GM19438 (cell line): ENCODE measurements around the gene CEP170B.

Source experiments
- ATAC-seq: cut with Tn5 transposase; IDR thresholded peaks from one replicate; pipeline ENCODE4 v1.9.1; 2021; ENCODE audit warnings: low read depth; ENCODE audit not compliant: unreplicated experiment

The CEP170B gene

DNA sequence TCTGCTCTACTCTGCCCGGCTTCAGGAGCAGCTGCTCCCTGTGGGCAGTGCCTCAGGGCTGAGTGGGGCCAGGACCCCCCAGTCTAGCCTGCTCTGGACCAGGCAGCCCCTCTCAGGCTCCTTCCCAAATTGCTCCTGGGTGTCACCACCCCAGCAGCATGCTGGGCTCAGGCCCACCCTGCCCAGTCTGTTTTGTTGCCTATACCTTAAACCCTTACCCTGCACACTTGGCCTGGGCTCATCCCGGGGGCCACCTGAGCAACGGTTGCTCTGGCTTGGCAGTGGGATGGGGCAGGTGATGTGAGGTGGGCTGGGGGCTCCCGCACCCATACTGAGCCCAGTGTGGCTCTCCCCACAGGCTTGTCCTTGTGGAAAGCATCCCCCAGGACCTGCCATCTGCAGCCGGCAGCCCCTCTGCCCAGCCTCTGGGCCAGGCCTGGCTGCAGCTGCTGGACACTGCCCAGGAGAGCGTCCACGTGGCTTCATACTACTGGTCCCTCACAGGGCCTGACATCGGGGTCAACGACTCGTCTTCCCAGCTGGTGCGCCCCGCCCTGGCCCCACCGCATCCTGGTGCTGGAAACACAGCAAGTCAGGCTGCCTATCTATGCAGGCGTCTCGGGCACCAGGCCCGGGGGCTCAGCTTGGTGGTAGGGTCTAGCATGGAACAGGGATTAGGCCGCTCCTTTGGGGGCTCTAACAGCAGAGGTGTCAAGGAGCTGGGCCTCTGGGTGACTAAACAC lies 63.5 kb downstream of the CEP170B start:
- no peak for ATAC-seq

DNA sequence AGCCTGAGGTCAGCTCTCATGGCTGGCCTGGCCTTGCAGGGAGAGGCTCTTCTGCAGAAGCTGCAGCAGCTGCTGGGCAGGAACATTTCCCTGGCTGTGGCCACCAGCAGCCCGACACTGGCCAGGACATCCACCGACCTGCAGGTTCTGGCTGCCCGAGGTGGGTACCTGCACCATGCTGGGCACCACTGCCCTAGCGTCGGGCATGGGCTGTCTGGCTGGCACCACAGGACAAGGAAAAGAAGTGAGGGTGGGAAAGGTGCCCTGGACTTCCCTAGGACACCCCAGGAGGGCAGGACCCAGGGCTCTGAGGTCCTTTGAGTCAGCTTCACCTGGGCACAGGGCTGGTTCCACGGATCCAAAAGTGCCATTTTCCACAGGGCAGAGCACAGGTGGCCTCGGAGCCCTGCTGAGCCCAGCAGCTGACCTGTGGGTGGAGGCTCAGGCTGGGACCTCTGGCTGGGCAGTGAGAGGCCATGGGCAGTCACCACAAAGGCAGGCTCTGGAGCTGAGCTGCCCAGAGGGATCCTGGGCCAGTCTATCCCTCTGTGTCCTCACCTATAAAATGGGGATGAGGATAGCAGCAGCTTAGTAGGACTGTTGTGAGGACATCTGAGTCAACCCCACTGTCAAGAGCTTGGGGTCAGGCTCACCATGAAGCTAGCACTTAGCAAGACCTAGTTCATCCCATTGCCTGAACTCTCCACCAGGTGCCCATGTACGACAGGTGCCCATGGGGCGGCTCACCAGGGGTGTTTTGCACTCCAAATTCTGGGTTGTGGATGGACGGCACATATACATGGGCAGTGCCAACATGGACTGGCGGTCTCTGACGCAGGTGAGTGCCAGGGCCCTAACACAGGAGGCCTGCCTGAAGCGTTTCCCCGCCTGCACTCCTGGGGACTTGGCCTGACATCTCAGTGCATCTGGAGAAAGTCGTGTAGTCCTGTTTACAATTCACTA lies 64.5 kb downstream of the CEP170B start:
- ATAC-seq = no peak

DNA sequence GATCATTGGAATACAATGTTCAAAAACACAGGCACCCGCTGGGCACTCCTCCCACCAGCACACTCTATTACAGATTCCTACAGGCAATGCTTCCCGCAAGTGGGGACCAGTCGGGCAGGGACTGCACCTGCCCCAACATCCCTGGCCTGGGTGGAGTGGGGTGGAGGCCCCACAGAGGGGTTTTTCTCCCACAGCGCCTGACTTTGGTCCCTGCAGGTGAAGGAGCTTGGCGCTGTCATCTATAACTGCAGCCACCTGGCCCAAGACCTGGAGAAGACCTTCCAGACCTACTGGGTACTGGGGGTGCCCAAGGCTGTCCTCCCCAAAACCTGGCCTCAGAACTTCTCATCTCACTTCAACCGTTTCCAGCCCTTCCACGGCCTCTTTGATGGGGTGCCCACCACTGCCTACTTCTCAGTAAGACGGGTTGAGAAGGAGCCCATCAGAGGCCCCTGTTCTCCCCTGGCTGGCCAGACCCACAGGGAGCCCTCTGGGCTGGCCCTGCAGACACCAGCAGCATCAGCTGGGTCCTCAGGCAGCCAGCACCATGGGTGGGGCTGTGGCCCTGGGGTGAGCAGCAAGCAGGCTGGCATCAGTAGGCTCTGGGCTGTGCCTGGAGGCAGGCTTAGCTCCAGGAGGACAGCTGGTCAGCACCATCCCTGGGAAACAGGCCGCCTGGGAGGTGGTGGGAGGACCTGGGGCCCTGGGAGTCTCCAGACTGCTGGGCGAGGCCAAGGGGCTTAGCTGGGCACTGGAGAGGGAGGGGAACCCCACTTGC lies 65.6 kb downstream of the CEP170B start:
- no peak for ATAC-seq

DNA sequence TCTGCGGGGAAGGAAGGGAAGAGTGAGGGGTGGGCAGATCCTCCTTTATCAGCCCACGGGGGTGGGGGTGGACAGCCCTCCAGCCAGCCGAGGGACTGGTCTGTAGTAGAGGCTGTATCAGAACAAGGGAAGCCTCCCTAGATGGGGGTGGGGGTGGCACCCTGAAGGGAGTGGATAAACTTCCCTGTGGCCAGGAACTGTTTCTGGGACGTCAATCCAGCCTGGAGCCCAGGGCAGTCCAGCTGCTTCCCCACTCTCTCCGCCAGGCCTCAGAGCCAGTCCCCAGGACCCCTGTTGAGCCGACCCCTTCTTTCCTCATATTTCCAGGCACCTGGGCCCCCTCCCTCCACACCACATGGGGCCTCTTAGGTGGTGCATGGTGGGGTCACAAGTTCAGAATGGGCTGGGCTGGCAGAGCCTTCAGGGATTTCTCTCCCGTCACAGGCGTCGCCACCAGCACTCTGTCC lies 66.3 kb downstream of the CEP170B start:
- no peak for ATAC-seq

DNA sequence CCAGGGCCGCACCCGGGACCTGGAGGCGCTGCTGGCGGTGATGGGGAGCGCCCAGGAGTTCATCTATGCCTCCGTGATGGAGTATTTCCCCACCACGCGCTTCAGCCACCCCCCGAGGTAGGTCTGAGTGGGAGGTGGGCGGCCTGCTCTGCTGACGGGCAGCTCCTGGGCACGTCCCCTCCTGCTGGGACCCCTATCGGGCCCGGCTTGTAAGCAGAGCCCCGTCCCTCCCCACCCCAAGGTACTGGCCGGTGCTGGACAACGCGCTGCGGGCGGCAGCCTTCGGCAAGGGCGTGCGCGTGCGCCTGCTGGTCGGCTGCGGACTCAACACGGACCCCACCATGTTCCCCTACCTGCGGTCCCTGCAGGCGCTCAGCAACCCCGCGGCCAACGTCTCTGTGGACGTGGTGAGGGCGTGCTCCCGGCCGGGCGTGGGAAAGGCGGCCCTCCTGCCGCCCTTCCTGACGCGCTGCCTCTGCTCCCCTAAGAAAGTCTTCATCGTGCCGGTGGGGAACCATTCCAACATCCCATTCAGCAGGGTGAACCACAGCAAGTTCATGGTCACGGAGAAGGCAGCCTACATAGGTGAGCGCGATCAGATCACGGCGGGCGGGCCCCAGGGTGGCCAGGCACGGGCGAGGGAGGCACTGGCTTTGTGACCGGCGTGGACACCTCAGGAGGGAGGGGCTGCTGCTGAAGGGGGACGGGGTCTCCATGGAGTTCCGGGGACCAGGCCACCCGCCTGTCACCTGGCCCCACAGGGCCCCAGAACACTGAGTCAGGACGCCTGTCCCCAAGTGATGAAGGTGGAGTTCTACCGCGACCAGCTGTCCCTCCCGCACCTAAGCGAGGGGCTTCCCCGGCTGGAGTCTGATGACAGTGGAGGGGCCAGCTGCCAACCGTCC lies 67.0 kb downstream of the CEP170B start:
- ATAC-seq = no peak

DNA sequence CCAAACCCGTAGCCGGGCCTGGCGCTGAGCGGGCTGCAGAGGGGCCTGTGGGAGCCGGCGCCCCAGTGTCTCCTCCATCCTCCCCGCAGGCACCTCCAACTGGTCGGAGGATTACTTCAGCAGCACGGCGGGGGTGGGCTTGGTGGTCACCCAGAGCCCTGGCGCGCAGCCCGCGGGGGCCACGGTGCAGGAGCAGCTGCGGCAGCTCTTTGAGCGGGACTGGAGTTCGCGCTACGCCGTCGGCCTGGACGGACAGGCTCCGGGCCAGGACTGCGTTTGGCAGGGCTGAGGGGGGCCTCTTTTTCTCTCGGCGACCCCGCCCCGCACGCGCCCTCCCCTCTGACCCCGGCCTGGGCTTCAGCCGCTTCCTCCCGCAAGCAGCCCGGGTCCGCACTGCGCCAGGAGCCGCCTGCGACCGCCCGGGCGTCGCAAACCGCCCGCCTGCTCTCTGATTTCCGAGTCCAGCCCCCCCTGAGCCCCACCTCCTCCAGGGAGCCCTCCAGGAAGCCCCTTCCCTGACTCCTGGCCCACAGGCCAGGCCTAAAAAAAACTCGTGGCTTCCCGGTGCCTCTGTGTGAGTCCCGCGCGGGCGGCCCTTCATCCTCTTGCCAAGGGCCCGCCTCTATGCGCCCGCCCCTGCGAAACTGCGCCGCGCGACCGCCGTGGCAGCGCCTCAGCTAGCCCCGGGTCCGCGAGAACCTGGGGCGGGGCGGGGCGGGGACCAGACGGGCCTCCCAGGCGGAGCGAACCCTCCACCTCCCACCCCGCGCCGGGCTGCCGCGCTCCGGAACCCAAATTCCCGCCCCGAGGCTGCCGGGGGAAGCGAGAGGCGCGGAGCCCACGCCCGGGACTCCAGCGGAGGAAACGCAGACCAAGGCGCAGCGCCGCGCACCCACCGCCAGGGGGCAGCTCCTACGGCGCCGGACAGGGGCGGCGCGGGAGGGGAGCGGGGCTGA lies 67.9 kb downstream of the CEP170B start:
- ATAC-seq = no peak

DNA sequence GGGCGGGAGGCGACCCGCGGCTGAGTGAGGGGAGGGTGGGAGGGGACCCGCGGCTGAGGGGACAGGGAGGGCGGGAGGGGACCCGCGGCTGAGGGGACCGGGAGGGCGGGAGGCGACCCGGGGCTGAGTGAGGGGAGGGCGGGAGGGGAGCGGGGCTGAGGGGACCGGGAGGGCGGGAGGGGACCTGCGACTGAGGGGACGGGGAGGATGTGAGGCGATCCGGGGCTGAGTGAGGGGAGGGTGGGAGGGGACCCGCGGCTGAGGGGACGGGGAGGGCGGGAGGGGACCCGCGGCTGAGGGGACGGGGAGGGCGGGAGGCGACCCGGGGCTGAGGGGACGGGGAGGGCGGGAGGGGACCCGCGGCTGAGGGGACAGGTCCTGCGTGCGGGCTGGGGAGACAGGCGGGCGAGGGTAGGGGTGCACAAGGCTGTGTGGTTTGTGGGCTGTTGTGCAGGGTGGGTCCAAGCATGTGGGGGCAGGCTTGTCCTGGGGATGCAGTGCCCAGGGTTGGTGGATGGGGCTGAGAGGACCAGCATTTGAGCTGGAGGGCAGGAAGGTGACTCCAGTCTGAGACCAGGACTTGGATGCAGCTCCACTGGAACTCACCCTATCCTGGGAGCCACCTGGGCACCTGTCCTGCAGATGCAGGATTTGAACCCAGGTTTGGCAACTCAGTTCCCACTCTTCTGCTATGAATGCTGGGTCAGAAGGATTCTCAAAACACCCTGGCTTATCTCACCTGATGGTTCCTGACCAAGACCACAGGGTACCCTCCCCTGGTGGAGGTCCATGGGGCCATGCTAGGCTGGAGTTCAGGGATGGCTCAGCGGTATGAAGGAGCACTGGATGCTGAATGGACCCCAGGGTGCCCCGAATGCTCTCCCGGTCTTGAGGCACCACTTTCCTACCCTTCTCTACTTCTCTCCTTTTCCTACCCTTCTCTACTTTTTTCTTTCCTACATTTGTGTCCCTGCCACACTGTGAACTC lies 69.0 kb downstream of the CEP170B start:
- ATAC-seq = no peak

DNA sequence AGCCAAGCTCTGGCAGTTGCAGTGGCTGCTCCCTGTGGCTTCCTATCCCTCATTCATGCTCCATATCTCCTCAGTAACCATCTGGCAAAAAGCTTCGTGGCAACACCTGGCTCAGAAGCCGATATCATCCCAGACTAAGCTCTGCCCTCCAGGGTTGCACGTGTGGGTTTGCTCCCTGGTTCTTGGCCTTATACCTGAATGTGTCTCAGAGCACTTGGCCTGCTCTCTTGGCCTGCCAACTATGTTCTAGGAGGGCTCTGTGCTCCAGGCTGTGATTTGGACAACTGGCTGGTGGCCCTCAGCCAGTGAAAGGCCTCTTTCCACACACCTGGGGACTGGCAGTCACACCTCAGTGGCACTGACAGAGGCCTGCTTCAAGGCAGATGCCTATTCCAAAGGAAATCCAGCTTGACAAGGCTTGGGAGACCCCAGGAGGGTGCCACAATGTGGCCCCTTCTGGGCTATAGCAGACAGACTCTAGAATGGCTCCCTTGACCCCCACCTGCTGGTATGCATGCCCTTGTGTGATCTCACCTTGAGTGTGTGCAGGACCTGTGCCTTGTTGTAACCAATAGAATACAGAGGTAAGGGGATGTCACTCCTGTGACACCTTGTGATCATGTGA lies 70.1 kb downstream of the CEP170B start:
- ATAC-seq = no peak

DNA sequence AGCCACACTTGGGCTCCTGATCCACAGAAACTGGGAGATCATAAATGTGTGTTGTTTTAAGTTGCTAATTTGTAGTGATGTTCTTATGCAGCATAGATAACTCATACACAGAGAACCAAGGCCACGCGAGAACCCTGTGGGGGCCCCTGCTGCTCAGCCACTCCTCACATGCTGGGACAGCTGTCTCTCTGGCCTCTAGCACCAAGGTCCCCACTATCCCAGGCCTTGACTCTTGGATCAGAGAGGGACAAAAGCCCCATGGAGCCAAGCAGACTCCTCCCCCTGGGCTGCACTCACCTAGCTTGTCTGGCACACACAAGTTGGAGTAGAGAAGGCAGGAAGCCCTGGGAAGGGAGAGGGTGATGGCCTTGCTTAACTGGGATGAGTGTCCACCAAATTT lies 70.9 kb downstream of the CEP170B start:
- no peak for ATAC-seq

DNA sequence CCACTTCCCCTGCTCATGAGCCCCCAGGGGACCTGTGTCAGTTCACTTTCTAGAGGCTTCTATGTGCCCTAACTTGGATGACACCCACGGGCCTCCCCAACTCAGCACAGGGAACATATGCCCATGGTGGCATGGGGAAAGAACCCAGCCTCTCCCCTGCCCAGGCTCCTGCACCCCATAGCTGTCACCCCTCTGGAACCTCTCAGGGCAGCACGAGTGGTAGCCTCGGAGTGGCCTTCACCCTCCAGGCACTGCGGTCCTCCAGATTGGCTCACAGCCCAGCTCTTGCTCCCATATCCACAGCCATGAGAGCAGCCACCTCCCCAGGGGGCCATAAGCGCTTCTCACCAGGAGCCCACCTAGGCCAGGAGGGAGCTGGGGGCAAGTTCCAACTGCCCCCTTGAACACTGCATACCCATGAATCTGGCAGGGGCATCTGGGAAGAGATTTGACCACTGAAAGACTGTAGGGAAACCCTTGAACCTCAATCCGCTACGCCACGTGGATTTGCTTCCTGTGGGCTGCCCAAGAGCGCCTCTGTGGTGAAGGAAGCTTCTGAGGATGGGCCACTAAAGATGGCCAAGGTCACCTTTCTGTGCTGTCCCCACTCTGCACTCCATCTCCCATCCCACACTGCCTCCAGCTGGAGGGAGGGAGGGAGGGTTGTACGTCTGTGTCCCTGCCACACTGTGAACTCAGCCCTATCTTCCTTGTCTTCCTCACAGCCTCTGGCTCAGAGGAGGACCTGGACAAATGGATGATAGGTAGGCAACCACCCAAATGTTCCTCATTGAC lies 71.5 kb downstream of the CEP170B start:
- ATAC-seq = no peak

DNA sequence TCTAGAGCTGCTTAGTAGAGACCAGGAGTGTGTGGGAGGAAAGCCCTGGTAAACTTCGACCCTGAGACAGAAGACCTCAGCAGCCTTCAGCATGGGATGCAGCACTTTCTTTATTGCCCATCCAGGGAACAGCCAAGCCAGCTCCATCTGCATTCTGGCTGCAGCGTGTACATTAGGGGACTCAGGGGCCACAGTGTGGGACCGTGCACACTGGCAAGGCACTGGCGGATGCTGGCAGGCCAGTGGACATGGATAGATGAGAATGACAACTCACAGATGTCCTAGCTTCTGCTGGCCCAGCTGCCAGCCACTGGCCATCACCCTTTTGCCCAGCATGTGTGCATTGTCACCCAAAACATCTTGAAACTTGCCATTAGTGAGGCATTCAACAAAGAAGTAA lies 72.1 kb downstream of the CEP170B start:
- no peak for ATAC-seq

DNA sequence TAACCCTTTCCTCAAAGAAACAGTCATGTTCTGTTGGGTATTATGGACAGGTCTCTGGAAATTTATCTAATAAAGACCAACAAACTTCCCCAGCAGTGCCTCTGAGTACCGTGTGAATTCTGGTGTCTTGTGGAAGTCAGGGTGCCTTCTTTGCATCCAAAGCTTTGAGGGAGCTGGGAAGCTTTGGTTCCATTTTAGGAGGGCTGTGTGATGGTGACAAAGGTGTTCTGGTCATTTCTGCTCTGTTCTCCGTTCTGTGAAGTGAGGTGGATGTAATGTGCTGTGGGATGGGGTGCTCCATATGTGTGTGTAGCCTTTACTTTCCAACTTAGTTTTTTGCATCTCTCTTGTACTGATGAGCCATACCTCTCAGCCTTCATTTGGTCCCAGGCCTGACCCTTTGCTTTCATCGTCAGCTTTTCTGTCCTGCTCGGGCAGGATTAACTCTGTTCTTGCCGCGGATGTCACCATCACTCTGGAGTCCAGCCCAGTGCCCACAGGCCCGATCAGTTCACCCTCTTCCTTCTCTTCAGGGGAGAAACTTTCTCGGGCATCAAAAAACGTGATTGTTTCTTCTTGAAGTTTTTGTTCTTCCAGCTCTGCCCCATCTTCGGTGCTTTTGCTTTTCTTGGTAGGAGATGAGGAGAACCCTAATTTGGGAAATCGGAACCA lies 72.8 kb downstream of the CEP170B start:
- ATAC-seq = no peak

DNA sequence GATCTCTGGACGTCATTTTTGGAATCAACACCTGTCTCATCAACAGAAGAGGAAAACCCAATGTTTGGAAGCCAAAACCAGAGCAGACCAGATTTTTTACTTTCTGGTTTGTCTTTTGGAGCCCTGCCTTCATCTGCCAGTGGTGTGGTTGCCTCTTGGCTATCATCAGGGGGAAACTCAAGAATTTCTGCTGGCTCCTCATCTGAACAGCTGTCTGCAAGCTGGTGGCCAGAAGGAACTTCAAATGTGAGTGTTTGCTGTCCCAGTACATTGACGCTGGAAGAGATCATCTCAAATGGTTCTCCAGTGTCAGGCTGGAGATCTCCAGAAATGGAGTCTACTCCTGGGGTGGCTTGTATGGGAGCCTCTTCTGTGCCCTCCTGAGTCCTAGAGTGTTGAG lies 73.4 kb downstream of the CEP170B start:
- ATAC-seq = no peak

DNA sequence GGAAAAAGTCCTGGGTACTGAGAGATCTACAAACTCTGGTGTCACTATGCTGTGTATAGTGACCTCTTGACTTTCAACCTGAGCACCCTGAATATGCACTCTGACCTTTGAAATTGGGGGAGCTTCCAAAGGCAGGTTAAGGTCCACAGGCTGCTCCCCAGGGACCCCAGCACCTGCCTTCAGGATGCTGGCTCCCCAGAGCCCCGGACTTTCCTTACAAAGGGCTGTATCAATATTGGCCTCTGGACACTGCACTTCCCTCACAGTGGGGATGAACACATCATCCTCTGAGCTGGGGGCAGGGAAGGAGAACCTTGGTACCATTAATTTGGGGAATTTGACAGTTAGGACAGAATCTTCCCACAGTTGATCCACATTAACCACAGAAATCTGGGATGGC lies 73.9 kb downstream of the CEP170B start:
- no peak for ATAC-seq

DNA sequence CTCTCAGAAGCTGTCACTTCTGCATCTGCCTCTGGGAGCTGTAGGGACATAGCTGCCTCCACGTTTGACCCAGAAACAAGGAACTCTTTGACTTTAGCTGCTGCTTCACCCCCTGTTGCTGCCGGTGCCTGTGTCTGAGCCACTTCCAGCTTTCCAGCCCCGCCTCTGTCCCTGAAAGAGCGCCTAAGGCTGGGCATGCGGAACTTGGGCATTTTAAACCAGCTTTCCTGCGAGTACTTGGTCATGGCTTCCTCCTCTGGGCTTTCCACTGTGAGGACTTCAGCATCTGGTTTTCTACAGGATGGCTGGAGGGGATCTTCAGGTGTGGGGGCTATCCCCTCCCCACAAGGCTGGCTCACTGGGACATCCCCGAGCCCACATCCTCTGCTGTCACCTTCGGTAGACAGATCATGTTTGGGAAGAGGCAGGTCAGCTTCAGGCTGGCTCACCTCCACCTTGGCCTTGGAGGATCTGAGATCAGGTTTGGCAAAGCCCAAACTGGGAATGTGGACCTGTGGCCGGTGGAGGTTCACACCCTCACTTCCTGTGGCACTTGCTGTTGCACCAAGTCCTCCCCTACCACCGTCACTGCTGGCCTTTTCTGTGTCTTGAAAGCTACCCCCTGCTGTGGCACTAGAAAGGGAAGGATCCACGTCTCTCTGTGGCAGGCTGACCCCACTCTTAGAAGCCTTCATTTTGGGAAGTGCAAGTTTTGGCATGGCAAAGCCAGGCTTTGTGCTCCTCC lies 74.8 kb downstream of the CEP170B start:
- ATAC-seq = no peak
